ENCODE data around the gene MGAT5B.

DNA sequence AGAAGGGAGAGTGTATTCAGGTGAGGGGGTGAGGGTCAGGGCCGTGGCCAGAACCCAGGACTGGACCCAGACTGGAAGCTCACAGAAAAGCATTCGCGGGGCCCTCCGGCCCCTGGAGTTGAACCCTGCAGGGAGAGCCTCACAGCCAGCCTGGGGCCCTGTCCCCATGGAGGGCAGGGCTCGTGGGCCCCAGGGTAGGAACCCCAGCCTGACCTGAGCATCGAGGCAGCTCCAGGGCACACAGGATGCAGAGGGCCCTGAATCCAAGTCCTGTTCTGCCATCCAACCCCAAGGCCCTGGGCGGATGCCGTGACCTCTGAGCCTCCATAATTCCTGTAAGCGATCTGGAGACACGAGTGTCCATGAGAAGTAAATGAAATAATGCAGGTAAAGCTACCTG, 79.1 kb downstream of the MGAT5B start:
- TF ChIP-seq POLR2AphosphoS5 (IDR thresholded peaks at IDR 0.05; ENCODE audit: low read depth, low read length) (no peak), POLR2A (IDR thresholded peaks at IDR 0.05; ENCODE audit: low read depth, low read length) (no peak), TAF1 (IDR thresholded peaks at IDR 0.05; ENCODE audit: borderline replicate concordance, low read depth, low read length) (no peak)

Data from GM12892 (cell line).